KMS-11 (cell line): ENCODE results near the gene ARHGAP42.

ENCODE experiments used
- H2AFZ ChIP-seq: fragments of 200-600 bp; sonication (generic); 2 replicates; pipeline ENCODE4 v1.6.1; 2016; ENCODE audit warnings: antibody characterized with exemption, mixed run types, low read depth
- H3K27ac ChIP-seq: fragments of 200-600 bp; sonication (generic); 2 replicates; pipeline ENCODE4 v1.6.1; 2016; ENCODE audit warnings: mild to moderate bottlenecking, mixed run types
- H3K27me3 ChIP-seq: fragments of 200-600 bp; sonication (generic); 2 replicates; pipeline ENCODE4 v1.6.1; 2017; ENCODE audit warnings: mild to moderate bottlenecking, low read depth, mixed run types, moderate library complexity; ENCODE audit not compliant: insufficient read depth
- H3K36me3 ChIP-seq: fragments of 200-600 bp; sonication (generic); 2 replicates; pipeline ENCODE4 v1.6.1; 2017; ENCODE audit warnings: mild to moderate bottlenecking, mixed run types; ENCODE audit not compliant: insufficient read depth
- H3K4me1 ChIP-seq: fragments of 200-600 bp; sonication (generic); 2 replicates; pipeline ENCODE4 v1.6.1; 2016; ENCODE audit warnings: mild to moderate bottlenecking, low read depth, mixed run types; ENCODE audit not compliant: poor library complexity, severe bottlenecking
- H3K4me2 ChIP-seq: fragments of 200-600 bp; sonication (generic); 2 replicates; pipeline ENCODE4 v1.7.0; 2016; ENCODE audit warnings: mild to moderate bottlenecking, mixed run types
- H3K4me3 ChIP-seq: fragments of 200-600 bp; sonication (generic); IDR thresholded peaks from 2 replicates; pipeline ENCODE4 v1.6.1; 2017; ENCODE audit warnings: low read depth, low read length, mixed read lengths; ENCODE audit not compliant: insufficient read depth
- H3K79me2 ChIP-seq: fragments of 200-600 bp; sonication (generic); 2 replicates; pipeline ENCODE4 v1.6.1; 2016; ENCODE audit warnings: low read depth, mixed run types; ENCODE audit not compliant: insufficient read depth
- H3K9ac ChIP-seq: fragments of 200-600 bp; sonication (generic); 2 replicates; pipeline ENCODE4 v1.6.1; 2016; ENCODE audit warnings: mild to moderate bottlenecking, mixed run types
- H4K20me1 ChIP-seq: fragments of 200-600 bp; sonication (generic); 2 replicates; pipeline ENCODE4 v1.6.1; 2016; ENCODE audit warnings: mild to moderate bottlenecking, mixed run types; ENCODE audit not compliant: insufficient read depth
- TF ChIP-seq, protein P1 (sequence below): fragments of 200-600 bp; sonication (generic); conservative IDR thresholded peaks from 2 replicates; pipeline ENCODE4 v1.6.1; 2017; ENCODE audit warnings: low read depth, mild to moderate bottlenecking, antibody characterized with exemption, low read length, moderate library complexity, mixed read lengths

ARHGAP42 gene

DNA sequence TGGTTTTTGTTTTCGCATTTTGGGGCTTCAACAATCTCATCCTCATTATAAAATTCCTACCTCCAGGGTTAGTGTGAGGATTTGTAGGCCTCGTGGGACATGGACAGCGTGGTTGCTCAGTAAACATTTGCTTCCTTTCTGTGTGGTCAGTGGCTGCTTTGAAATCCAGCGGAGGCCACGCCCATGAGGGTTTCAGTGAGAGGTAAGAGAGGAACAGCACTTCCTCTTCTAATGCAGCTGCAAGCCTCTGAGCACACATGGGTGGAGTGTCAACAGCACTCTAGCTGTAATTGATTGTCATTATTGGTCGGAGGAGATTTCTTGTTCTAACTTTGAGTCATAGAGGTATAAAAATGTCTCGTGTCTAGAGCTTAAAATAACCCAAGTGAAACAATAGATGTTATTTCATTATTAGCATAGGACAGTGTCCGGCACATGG lies 6.0 kb upstream of the ARHGAP42 start:
- Histone ChIP-seq H3K27me3 (no peaks in the 10 kb centered on the region), H3K79me2 (no peaks in the 10 kb centered on the region), H3K9ac (no peak overlapping the region; the same call in 1 of the 2 replicates), H2AFZ (peak overlapping the region; percentile 54), H3K36me3 (no peaks in the 10 kb centered on the region), H4K20me1 (no peaks in the 10 kb centered on the region), H3K4me1 (peaks cover 69% of the 10 kb centered on the region), H3K27ac (peak overlapping the region; percentile 63), H3K4me2 (peak overlapping the region; percentile 60), H3K4me3 (no peak overlapping the region)
- TF ChIP-seq, protein P1, sequence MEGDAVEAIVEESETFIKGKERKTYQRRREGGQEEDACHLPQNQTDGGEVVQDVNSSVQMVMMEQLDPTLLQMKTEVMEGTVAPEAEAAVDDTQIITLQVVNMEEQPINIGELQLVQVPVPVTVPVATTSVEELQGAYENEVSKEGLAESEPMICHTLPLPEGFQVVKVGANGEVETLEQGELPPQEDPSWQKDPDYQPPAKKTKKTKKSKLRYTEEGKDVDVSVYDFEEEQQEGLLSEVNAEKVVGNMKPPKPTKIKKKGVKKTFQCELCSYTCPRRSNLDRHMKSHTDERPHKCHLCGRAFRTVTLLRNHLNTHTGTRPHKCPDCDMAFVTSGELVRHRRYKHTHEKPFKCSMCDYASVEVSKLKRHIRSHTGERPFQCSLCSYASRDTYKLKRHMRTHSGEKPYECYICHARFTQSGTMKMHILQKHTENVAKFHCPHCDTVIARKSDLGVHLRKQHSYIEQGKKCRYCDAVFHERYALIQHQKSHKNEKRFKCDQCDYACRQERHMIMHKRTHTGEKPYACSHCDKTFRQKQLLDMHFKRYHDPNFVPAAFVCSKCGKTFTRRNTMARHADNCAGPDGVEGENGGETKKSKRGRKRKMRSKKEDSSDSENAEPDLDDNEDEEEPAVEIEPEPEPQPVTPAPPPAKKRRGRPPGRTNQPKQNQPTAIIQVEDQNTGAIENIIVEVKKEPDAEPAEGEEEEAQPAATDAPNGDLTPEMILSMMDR, result no peak

DNA sequence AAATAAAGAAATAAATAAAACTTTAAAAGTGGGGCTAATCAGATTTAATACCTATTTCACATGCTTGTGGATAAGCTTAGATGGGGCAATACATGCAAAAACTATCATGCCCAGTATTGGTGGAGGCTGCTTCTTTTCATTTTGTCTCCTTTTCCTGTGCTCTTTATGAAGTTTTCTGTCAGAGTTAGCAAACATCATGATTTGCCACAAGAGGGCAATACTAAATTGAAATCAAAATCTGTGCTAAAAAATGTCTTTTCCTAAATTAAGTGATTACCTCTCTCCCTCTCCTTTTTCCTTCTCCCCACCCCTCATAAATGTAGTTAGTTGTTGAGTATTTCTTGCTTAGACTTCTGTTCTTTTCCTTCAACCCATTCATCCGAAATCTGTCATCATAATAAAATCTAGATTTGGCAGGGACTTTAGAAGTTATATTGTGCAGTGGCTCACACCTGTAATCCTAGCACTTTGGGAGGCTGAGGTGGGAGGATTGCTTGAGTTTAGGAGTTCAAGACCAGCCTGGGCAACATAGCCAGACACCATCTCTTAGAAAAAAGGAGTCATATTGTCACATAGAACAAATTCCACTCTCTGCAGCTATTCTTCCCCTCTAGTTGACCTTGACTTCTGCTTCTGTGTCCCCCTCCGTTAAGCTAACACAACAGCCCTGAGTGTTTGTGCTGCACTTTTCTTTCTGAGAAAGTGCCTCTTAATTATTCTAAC lies 4.7 kb upstream of the ARHGAP42 start:
- TF ChIP-seq, protein P1, result no peak
- H3K27ac ChIP-seq, result no peak overlapping the region

DNA sequence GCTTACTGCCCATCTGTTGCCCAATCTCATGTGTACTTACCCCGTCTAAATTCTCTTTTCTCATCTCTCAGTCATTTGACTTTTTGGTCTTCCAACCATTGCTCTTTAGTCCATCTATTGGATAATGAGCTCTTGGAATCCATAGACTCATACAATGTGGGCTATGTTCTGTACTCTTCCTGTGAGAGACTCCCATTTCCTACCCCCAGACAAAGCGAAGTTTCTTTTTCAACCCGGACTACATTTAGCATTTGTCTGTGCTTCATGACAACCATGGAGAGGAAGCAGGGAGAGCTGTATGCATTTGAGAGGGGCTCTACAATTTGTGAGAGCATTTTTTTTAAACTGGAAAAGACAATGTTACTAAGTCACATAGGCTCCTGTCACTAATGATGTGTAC lies 4.0 kb upstream of the ARHGAP42 start:
- Histone ChIP-seq H3K4me3 (no peak overlapping the region), H3K9ac (no peak overlapping the region), H2AFZ (no peak overlapping the region), H3K79me2 (no peaks in the 10 kb centered on the region), H3K4me1 (peaks cover 59% of the 10 kb centered on the region), H3K4me2 (peak overlapping the region; percentile 78), H4K20me1 (no peaks in the 10 kb centered on the region), H3K36me3 (no peaks in the 10 kb centered on the region), H3K27me3 (no peaks in the 10 kb centered on the region), H3K27ac (peak overlapping the region; percentile 39; the same call in 1 of the 2 replicates)
- TF ChIP-seq, protein P1, result no peak

More for the DNA sequence above, 4.7 kb upstream of the ARHGAP42 start:
- Histone ChIP-seq H3K4me1 (peaks cover 66% of the 10 kb centered on the region), H4K20me1 (no peaks in the 10 kb centered on the region), H2AFZ (no peak overlapping the region), H3K27me3 (no peaks in the 10 kb centered on the region), H3K9ac (no peak overlapping the region), H3K36me3 (no peaks in the 10 kb centered on the region), H3K79me2 (no peaks in the 10 kb centered on the region), H3K4me3 (no peak overlapping the region), H3K4me2 (no peak overlapping the region)

DNA sequence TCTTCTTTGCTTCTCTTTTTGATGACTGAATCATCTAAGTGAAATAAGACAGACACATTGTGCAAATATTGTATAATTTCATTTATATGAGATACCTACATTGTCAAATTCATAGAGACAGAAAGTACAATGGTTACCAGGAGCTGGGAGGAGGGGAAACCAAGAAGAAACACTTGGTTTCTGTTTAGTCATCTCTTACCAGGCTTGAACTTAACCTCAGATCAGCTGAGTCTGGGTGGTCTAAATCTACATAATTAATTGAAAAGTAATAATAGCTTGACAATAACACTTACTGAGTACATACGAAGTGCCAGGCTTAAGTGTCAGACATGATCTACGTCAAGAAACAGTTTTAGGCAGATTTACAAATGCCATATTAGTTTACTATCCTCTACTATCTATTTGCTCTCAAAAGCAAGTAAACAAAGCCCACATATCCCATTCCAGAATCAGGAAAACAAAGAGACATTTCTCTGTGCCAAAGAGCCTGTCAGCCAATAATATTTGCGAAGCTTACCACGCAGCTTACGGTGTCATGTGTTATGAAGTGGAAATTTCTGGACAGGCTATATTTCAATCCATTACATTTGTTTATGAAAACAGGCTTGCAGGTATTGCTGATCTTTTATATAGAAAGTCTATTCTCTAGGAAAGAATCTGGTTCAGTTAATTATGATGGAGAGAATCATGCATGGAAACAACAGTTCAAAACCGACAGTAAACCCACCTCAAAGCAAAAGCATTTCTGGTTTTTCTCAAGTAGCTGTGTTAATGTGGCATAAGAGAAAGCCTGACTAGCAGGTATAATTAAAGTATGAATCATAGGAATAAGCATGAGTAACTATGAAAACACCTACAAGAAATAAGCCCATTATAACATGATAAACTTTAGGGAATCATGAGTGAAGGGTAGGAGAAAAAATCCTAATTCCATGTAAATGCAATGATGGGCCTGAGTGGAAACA lies 2.7 kb upstream of the ARHGAP42 start:
- H4K20me1 ChIP-seq, result no peaks in the 10 kb centered on the region
- H3K4me1 ChIP-seq, result peaks cover 63% of the 10 kb centered on the region

More for the DNA sequence above, 2.7 kb upstream of the ARHGAP42 start:
- no peak overlapping the region for H2AFZ ChIP-seq
- peak overlapping the region; percentile 78 for H3K4me2 ChIP-seq
- no peaks in the 10 kb centered on the region for H3K79me2 ChIP-seq
- no peaks in the 10 kb centered on the region for H3K36me3 ChIP-seq
- TF ChIP-seq, protein P1, result no peak
- peak overlapping the region; percentile 39; the same call in 1 of the 2 replicates for H3K27ac ChIP-seq
- H3K4me3 ChIP-seq, result no peak overlapping the region
- no peaks in the 10 kb centered on the region for H3K27me3 ChIP-seq
- H3K9ac ChIP-seq, result no peak overlapping the region
